GM12878 (cell line): ENCODE measurements around the gene CBR3. TPM values are rescaled to one million over a fixed set of nuclear protein-coding genes. Genes with fewer than 3 reads are reported as not detected.

Experiments used
- ATAC-seq: fragments of 200-7000 bp; cut with Tn5 transposase; 3 replicates; pipeline ENCODE4 v1.9.1; 2020; ENCODE audit warnings: mild to moderate bottlenecking, moderate library complexity
- BruUV-seq: library from RNA; stranded (reverse); fragments of 400-500 nt; replicated peaks from 2 replicates; lab custom pipeline; 2021; lab: Mats Ljungman, UMichigan
- CTCF ChIA-PET: fragments of 300-600 bp; sonication (Branson Sonifier 250); formaldehyde crosslinking; extraction: SDS; loops from one replicate; lab custom pipeline; 2021; ENCODE audit warnings: inconsistent platforms; lab: Yijun Ruan, JAX
- POLR2A ChIA-PET: fragments of 350-600 bp; formaldehyde crosslinking; extraction: SDS; loops from one replicate; lab custom pipeline; 2021; ENCODE audit warnings: inconsistent platforms; lab: Charles Lee
- RAD21 ChIA-PET: fragments of 300-600 bp; sonication (Branson Sonifier 250); formaldehyde crosslinking; loops from one replicate; lab custom pipeline; 2023; ENCODE audit warnings: antibody characterized with exemption; ENCODE audit not compliant: unreplicated experiment; lab: Charles Lee
- SMC1A ChIA-PET: fragments of 300-600 bp; sonication (Branson Sonifier 250); formaldehyde crosslinking; loops from one replicate; lab custom pipeline; 2023; ENCODE audit not compliant: unreplicated experiment, uncharacterized antibody; lab: Charles Lee
- DNase-seq: peaks from one replicate; pipeline ENCODE4 v3.0.0-alpha.2; 2011; ENCODE audit warnings: low read depth, low spot score
- FAIRE-seq: peaks from 3 replicates; lab custom pipeline; 2011; peaks lifted over from hg19 to GRCh38; lab: Jason Lieb, UNC
- H2AFZ ChIP-seq: 2 replicates; pipeline ENCODE4 v1.6.0; 2011; ENCODE audit warnings: low read depth, low read length, control low read depth; ENCODE audit not compliant: control insufficient read depth
- H3K27ac ChIP-seq: 2 replicates; pipeline ENCODE4 v1.5.1; 2011; ENCODE audit warnings: control low read depth; ENCODE audit not compliant: control insufficient read depth, insufficient read depth
- H3K27me3 ChIP-seq, 2 experiments: replicated peaks in 1 of 2; 2 replicates each; pipeline versions ENCODE4 v1.6.0 to v1.6.1; 2011; ENCODE audit warnings: low read length in 1 of 2; ENCODE audit not compliant: control insufficient read depth in 2 of 2, insufficient read depth in 2 of 2
- H3K36me3 ChIP-seq, 2 experiments: 2 replicates each; pipeline ENCODE4 v1.5.1; 2011; ENCODE audit warnings: low read length in 1 of 2; ENCODE audit not compliant: control insufficient read depth in 2 of 2, insufficient read depth in 2 of 2
- H3K4me1 ChIP-seq: 2 replicates; pipeline ENCODE4 v1.6.1; 2011; ENCODE audit warnings: mild to moderate bottlenecking, low read length, moderate library complexity, mixed read lengths; ENCODE audit not compliant: control insufficient read depth, insufficient read depth
- H3K4me2 ChIP-seq: 2 replicates; pipeline ENCODE4 v1.6.0; 2011; ENCODE audit warnings: control low read depth; ENCODE audit not compliant: control insufficient read depth, insufficient read depth
- H3K4me3 ChIP-seq: fragments of 200-600 bp; sonication (generic); 2 replicates; pipeline ENCODE4 v1.5.1; 2016
- H3K79me2 ChIP-seq: 2 replicates; pipeline ENCODE4 v1.6.0; 2011; ENCODE audit warnings: low read length; ENCODE audit not compliant: control insufficient read depth, insufficient read depth
- H3K9ac ChIP-seq: 2 replicates; pipeline ENCODE4 v1.8.0; 2011; ENCODE audit warnings: low read length, control low read depth, mixed read lengths; ENCODE audit not compliant: control insufficient read depth, insufficient read depth
- H3K9me3 ChIP-seq: replicated peaks from 3 replicates; pipeline ENCODE4 v1.5.1; 2011; ENCODE audit warnings: mild to moderate bottlenecking, low read length; ENCODE audit not compliant: control insufficient read depth, insufficient read depth
- H4K20me1 ChIP-seq: 2 replicates; pipeline ENCODE4 v1.6.0; 2011; ENCODE audit not compliant: control insufficient read depth, insufficient read depth
- CREM ChIP-seq: IDR thresholded peaks from 2 replicates; pipeline ENCODE4 v1.6.1; 2014; ENCODE audit warnings: antibody characterized with exemption, low read depth
- ESRRA ChIP-seq: IDR thresholded peaks from 2 replicates; pipeline ENCODE4 v1.6.1; 2012; ENCODE audit warnings: mild to moderate bottlenecking, low read length, improper control_type of control experiment
- ETV6 ChIP-seq, 2 experiments: fragments of 450-650 bp in 1 of 2; IDR thresholded peaks in 1 of 2; conservative IDR thresholded peaks in 1 of 2; 2 replicates each; pipeline ENCODE4 v1.6.1; 2014; ENCODE audit warnings: antibody characterized with exemption in 1 of 2, borderline replicate concordance in 1 of 2, low read depth in 1 of 2, mild to moderate bottlenecking in 1 of 2, moderate library complexity in 1 of 2
- MXI1 ChIP-seq: fragments of 150-350 bp; IDR thresholded peaks from 2 replicates; pipeline ENCODE4 v1.6.1; 2011; ENCODE audit warnings: low read depth, mild to moderate bottlenecking, inconsistent platforms, low read length, improper control_type of control experiment
- PAX5 ChIP-seq: IDR thresholded peaks from 2 replicates; pipeline ENCODE4 v1.6.1; 2011; ENCODE audit warnings: low read depth, low read length, borderline replicate concordance
- POLR2AphosphoS5 ChIP-seq: IDR thresholded peaks from 2 replicates; pipeline ENCODE4 v1.6.1; 2011; ENCODE audit warnings: mild to moderate bottlenecking, low read length, inconsistent platforms
- ZSCAN29 ChIP-seq: fragments of 450-650 bp; IDR thresholded peaks from 2 replicates; pipeline ENCODE4 v1.6.1; 2017; ENCODE audit warnings: mild to moderate bottlenecking, moderate library complexity
- WGBS: methylation state at CpG from one replicate; pipeline ENCODE4 v1.1.6; 2016; ENCODE audit warnings: low lambda C conversion rate; ENCODE audit not compliant: insufficient replicate concordance, insufficient coverage; ENCODE audit errors: missing lambda C conversion rate; 5-methylcytosine and 5-hydroxymethylcytosine counted together
- in situ Hi-C: fragments of 300-500 bp; cut with MboI; formaldehyde crosslinking; loops from 9 replicates; pipeline ENCODE4 v1.14.3; 2018; ENCODE audit warnings: mixed read lengths
- intact Hi-C: fragments of 100-400 bp; cut with micrococcal nuclease; formaldehyde crosslinking; loops from one replicate; pipeline ENCODE4 v1.14.2; 2022; ENCODE audit not compliant: unreplicated experiment
- polyA plus RNA-seq, 11 experiments: library from polyadenylated mRNA; depleted of rRNA in 4 of 11; unstranded in 6 of 11; stranded (reverse) in 5 of 11; fragments of >200 nt; fragmentation: Nextera tagmentation in 4 of 11; fragmentation: Illumina TruSeq in 1 of 11; extraction: Ambion mirVana in 4 of 11; extraction: Trizol in 1 of 11; gene quantifications; 1 replicate in 1 of 11; 2 replicates in 10 of 11; pipeline versions ENCODE4 v1.2.1 to v1.2.3, GENCODE V29; 2011 to 2016; ENCODE audit warnings: inconsistent platforms in 2 of 11, missing spikeins in 2 of 11, low read depth in 1 of 11
- total RNA-seq, 4 experiments: library from RNA; depleted of rRNA in 3 of 4; stranded (reverse); fragments of >200 nt in 3 of 4; fragmentation: Illumina TruSeq in 1 of 4; extraction: Trizol in 1 of 4; gene quantifications; 2 replicates each; pipeline versions ENCODE4 v1.2.1 to v1.2.3, GENCODE V29; 2013 to 2021
- TF ChIP-seq, protein P1 (sequence below): IDR thresholded peaks from 2 replicates; pipeline ENCODE4 v1.6.1; 2012; ENCODE audit warnings: improper control_type of control experiment, low read depth, low read length; ENCODE audit not compliant: insufficient replicate concordance
- TF ChIP-seq, protein P2 (sequence below): IDR thresholded peaks from 2 replicates; pipeline ENCODE4 v1.6.1; 2011; ENCODE audit warnings: borderline replicate concordance, low read depth, mild to moderate bottlenecking, moderate library complexity, mixed read lengths, low read length; ENCODE audit not compliant: insufficient read depth; ENCODE audit errors: extremely low read length
- TF ChIP-seq, protein P3 (sequence below): fragments of 450-650 bp; IDR thresholded peaks from 2 replicates; pipeline ENCODE4 v1.6.1; 2017; ENCODE audit warnings: antibody characterized with exemption, mild to moderate bottlenecking, moderate library complexity
- TF ChIP-seq, protein P4 (sequence below): fragments of 450-650 bp; IDR thresholded peaks from 2 replicates; pipeline ENCODE4 v1.6.1; 2016; ENCODE audit warnings: mild to moderate bottlenecking

Gene CBR3
- total and polyA plus RNA-seq, 10 of the 15 experiments (the other 5 are each of a cell fraction or from before 2014, with no cell fraction given) = 0.48 to 17.2 (median 11.2) TPM

DNA sequence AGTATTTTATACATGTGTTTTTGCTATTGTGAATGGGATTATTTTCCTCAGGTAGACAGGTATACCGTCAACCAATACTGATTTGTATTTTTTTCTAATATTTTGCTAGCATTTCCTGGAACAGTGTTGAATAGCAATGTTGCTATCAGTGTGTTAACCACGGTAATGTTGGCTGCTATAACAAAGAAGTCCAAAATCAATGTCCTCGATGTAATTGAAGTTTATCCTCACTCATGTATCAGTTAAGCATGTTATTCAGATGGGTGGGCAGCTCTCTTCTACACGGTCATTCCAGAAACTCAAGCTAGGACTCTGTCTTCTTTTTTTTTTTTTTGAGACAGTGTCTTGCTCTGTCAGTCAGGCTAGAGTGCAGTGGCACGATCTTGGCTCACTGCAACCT lies 46.1 kb downstream of the CBR3 start:
- Histone ChIP-seq H3K79me2 (no peaks in the 10 kb centered on the region), H3K9me3 (no peaks in the 10 kb centered on the region), H3K27ac (no peak overlapping the region), H3K4me3 (no peak overlapping the region), H4K20me1 (no peaks in the 10 kb centered on the region), H3K4me2 (no peak overlapping the region; the same call in 1 of the 2 replicates), H2AFZ (no peak overlapping the region), H3K27me3 (no peaks in the 10 kb centered on the region), H3K36me3 (no peaks in the 10 kb centered on the region), H3K4me1 (peaks cover 9% of the 10 kb centered on the region), H3K9ac (no peak overlapping the region)
- in situ Hi-C loops = no loop called here
- POLR2A ChIA-PET = interaction anchor here (0.7 kb wide), 1 partner anchor 140 kb away, joined by 5 read pairs; no protein-coding TSS in a partner anchor
- CTCF ChIA-PET = no interaction called here
- DNase-seq (no peak), FAIRE-seq (no peak), ATAC-seq (no peak)
- no TSS peak for BruUV-seq
- 78% methylated on average over 5 of the region's 5 CpGs for WGBS
- TF ChIP-seq ESRRA (no peak), ZSCAN29 (no peak), MXI1 (no peak), PAX5 (no peak), POLR2AphosphoS5 (no peak), ETV6 (conservative IDR thresholded peaks at IDR 0.05 in 1 of 2, IDR thresholded peaks at IDR 0.05 in 1 of 2; ENCODE audit: borderline replicate concordance in 1 of 2, low read depth in 1 of 2) (no peak), CREM (no peak)
- TF ChIP-seq, protein P1, sequence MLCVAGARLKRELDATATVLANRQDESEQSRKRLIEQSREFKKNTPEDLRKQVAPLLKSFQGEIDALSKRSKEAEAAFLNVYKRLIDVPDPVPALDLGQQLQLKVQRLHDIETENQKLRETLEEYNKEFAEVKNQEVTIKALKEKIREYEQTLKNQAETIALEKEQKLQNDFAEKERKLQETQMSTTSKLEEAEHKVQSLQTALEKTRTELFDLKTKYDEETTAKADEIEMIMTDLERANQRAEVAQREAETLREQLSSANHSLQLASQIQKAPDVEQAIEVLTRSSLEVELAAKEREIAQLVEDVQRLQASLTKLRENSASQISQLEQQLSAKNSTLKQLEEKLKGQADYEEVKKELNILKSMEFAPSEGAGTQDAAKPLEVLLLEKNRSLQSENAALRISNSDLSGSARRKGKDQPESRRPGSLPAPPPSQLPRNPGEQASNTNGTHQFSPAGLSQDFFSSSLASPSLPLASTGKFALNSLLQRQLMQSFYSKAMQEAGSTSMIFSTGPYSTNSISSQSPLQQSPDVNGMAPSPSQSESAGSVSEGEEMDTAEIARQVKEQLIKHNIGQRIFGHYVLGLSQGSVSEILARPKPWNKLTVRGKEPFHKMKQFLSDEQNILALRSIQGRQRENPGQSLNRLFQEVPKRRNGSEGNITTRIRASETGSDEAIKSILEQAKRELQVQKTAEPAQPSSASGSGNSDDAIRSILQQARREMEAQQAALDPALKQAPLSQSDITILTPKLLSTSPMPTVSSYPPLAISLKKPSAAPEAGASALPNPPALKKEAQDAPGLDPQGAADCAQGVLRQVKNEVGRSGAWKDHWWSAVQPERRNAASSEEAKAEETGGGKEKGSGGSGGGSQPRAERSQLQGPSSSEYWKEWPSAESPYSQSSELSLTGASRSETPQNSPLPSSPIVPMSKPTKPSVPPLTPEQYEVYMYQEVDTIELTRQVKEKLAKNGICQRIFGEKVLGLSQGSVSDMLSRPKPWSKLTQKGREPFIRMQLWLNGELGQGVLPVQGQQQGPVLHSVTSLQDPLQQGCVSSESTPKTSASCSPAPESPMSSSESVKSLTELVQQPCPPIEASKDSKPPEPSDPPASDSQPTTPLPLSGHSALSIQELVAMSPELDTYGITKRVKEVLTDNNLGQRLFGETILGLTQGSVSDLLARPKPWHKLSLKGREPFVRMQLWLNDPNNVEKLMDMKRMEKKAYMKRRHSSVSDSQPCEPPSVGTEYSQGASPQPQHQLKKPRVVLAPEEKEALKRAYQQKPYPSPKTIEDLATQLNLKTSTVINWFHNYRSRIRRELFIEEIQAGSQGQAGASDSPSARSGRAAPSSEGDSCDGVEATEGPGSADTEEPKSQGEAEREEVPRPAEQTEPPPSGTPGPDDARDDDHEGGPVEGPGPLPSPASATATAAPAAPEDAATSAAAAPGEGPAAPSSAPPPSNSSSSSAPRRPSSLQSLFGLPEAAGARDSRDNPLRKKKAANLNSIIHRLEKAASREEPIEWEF = no peak
- TF ChIP-seq, protein P2, sequence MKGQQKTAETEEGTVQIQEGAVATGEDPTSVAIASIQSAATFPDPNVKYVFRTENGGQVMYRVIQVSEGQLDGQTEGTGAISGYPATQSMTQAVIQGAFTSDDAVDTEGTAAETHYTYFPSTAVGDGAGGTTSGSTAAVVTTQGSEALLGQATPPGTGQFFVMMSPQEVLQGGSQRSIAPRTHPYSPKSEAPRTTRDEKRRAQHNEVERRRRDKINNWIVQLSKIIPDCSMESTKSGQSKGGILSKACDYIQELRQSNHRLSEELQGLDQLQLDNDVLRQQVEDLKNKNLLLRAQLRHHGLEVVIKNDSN = no peak
- TF ChIP-seq, protein P3, sequence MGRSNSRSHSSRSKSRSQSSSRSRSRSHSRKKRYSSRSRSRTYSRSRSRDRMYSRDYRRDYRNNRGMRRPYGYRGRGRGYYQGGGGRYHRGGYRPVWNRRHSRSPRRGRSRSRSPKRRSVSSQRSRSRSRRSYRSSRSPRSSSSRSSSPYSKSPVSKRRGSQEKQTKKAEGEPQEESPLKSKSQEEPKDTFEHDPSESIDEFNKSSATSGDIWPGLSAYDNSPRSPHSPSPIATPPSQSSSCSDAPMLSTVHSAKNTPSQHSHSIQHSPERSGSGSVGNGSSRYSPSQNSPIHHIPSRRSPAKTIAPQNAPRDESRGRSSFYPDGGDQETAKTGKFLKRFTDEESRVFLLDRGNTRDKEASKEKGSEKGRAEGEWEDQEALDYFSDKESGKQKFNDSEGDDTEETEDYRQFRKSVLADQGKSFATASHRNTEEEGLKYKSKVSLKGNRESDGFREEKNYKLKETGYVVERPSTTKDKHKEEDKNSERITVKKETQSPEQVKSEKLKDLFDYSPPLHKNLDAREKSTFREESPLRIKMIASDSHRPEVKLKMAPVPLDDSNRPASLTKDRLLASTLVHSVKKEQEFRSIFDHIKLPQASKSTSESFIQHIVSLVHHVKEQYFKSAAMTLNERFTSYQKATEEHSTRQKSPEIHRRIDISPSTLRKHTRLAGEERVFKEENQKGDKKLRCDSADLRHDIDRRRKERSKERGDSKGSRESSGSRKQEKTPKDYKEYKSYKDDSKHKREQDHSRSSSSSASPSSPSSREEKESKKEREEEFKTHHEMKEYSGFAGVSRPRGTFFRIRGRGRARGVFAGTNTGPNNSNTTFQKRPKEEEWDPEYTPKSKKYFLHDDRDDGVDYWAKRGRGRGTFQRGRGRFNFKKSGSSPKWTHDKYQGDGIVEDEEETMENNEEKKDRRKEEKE = no peak
- TF ChIP-seq, protein P4, sequence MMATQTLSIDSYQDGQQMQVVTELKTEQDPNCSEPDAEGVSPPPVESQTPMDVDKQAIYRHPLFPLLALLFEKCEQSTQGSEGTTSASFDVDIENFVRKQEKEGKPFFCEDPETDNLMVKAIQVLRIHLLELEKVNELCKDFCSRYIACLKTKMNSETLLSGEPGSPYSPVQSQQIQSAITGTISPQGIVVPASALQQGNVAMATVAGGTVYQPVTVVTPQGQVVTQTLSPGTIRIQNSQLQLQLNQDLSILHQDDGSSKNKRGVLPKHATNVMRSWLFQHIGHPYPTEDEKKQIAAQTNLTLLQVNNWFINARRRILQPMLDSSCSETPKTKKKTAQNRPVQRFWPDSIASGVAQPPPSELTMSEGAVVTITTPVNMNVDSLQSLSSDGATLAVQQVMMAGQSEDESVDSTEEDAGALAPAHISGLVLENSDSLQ = no peak
- intact Hi-C loops = no loop called here
- RAD21 ChIA-PET = interaction anchor here (0.5 kb wide), 1 partner anchor 132 kb away, joined by 3 read pairs; no protein-coding TSS in a partner anchor
- SMC1A ChIA-PET = no interaction called here
